Thyroid gland (tissue), 4 donors: Measurements from ENCODE around the gene GAMT.
A peak's percentile ranks its signal among the peaks of the same experiment; 100 is the strongest.

Experiments
- POLR2A ChIP-seq, 2 donors: fragments of 450-650 bp; IDR thresholded peaks; one replicate each; pipeline ENCODE4 v1.6.1; 2017; ENCODE audit warnings: antibody characterized with exemption in 2 of 2, mild to moderate bottlenecking in 2 of 2, moderate library complexity in 1 of 2
- TF ChIP-seq, protein P1 (sequence below), 6 experiments: fragments of 200-600 bp in 3 of 6; fragments of 450-650 bp in 3 of 6; sonication (generic) in 3 of 6; IDR thresholded peaks; one replicate each; pipeline ENCODE4 v1.5.1; 2016 to 2019; ENCODE audit warnings: antibody characterized with exemption in 6 of 6, mild to moderate bottlenecking in 2 of 6, inconsistent platforms in 1 of 6, moderate library complexity in 1 of 6

- TF ChIP-seq, protein P1, sequence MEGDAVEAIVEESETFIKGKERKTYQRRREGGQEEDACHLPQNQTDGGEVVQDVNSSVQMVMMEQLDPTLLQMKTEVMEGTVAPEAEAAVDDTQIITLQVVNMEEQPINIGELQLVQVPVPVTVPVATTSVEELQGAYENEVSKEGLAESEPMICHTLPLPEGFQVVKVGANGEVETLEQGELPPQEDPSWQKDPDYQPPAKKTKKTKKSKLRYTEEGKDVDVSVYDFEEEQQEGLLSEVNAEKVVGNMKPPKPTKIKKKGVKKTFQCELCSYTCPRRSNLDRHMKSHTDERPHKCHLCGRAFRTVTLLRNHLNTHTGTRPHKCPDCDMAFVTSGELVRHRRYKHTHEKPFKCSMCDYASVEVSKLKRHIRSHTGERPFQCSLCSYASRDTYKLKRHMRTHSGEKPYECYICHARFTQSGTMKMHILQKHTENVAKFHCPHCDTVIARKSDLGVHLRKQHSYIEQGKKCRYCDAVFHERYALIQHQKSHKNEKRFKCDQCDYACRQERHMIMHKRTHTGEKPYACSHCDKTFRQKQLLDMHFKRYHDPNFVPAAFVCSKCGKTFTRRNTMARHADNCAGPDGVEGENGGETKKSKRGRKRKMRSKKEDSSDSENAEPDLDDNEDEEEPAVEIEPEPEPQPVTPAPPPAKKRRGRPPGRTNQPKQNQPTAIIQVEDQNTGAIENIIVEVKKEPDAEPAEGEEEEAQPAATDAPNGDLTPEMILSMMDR (IDR thresholded peaks at IDR 0.05), result peak; percentile 80 to 98 (median 92)
- TF ChIP-seq POLR2A (IDR thresholded peaks at IDR 0.05), result peak; percentile 20 to 92
Observed at GRCh38 chr19:1438035-1438932, 36.9 kb upstream of the GAMT start, which contains the start of gene RPS15.
